Osteoblast (primary cell): ENCODE data around the gene SORL1. TPM values are rescaled to one million over a fixed set of nuclear protein-coding genes. Genes with fewer than 3 reads are reported as not detected.

Experiments
- DNase-seq: peaks from one replicate; pipeline ENCODE4 v3.0.0; 2011; ENCODE audit warnings: low spot score, mixed read lengths; ENCODE audit not compliant: insufficient read length; ENCODE audit errors: missing footprints
- H2AFZ ChIP-seq: 2 replicates; pipeline ENCODE4 v1.6.0; 2011; ENCODE audit warnings: mild to moderate bottlenecking, low read length
- H3K27ac ChIP-seq: 2 replicates; pipeline ENCODE4 v1.5.1; 2011; ENCODE audit warnings: mild to moderate bottlenecking, low read depth, low read length, moderate library complexity
- H3K27me3 ChIP-seq: 2 replicates; pipeline ENCODE4 v1.6.0; 2012; ENCODE audit warnings: mild to moderate bottlenecking, control low read depth, inconsistent platforms, low read length, moderate library complexity; ENCODE audit not compliant: insufficient read depth
- H3K36me3 ChIP-seq: 2 replicates; pipeline ENCODE4 v1.5.1; 2011; ENCODE audit warnings: mild to moderate bottlenecking, low read length, control low read depth, moderate library complexity; ENCODE audit not compliant: insufficient read depth
- H3K4me1 ChIP-seq: 2 replicates; pipeline ENCODE4 v1.5.1; 2011; ENCODE audit warnings: mild to moderate bottlenecking, low read length, control low read depth, moderate library complexity; ENCODE audit not compliant: insufficient read depth
- H3K4me2 ChIP-seq: 2 replicates; pipeline ENCODE4 v1.6.0; 2011; ENCODE audit warnings: mild to moderate bottlenecking, low read length; ENCODE audit not compliant: insufficient read depth
- H3K4me3 ChIP-seq: fragments of 200-600 bp; sonication (generic); 3 replicates; pipeline ENCODE4 v1.5.1; 2012; ENCODE audit warnings: mild to moderate bottlenecking, low read length, inconsistent platforms; ENCODE audit not compliant: insufficient read depth
- H3K79me2 ChIP-seq: 2 replicates; pipeline ENCODE4 v1.6.0; 2012; ENCODE audit warnings: mild to moderate bottlenecking, low read length, control low read depth, inconsistent platforms; ENCODE audit not compliant: insufficient read depth
- H3K9me3 ChIP-seq: 2 replicates; pipeline ENCODE4 v1.5.1; 2011; ENCODE audit warnings: low read depth, low read length, control low read depth
- H4K20me1 ChIP-seq: 2 replicates; pipeline ENCODE4 v1.6.0; 2012; ENCODE audit warnings: mild to moderate bottlenecking, low read length, control low read depth; ENCODE audit not compliant: insufficient read depth
- total RNA-seq: library from RNA; depleted of rRNA; stranded (reverse); fragments of >200 nt; gene quantifications from 2 replicates; pipeline ENCODE4 v1.2.3, GENCODE V29; 2012
- TF ChIP-seq, protein P1 (sequence below): IDR thresholded peaks from 2 replicates; pipeline ENCODE4 v1.5.1; 2011; ENCODE audit warnings: mild to moderate bottlenecking, low read depth, low read length, moderate library complexity; ENCODE audit errors: extremely low read depth

Gene SORL1
- total RNA-seq, 1 donor: 0.36 TPM

DNA sequence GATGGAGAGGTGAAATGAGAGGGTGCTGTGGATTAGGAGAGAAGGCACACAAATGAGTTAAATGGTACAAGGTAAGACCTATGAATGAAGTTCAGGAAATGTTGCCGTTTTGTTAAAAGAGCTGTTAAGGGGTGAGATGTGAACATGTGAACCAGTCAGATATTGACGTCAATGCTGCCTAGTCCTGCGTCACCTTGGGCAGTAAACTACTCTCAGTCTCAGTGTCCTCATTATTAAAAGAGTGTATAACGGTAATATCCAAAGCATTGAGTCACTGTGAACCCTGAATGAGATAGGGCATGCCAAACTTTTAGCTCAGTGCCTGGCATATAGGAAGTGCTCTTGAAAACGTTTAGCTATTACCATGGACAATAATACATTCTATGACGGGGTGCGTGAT is 33.1 kb downstream of the SORL1 start:
- Histone ChIP-seq H4K20me1 (no peaks in the 10 kb centered on the region), H3K79me2 (no peaks in the 10 kb centered on the region), H3K36me3 (no peaks in the 10 kb centered on the region), H3K9me3 (no peaks in the 10 kb centered on the region), H3K4me1 (no peaks in the 10 kb centered on the region), H3K27ac (no peak overlapping the region), H3K4me2 (no peak overlapping the region), H3K4me3 (no peak overlapping the region), H2AFZ (no peak overlapping the region), H3K27me3 (no peaks in the 10 kb centered on the region)
- no peak for DNase-seq
- TF ChIP-seq, protein P1, sequence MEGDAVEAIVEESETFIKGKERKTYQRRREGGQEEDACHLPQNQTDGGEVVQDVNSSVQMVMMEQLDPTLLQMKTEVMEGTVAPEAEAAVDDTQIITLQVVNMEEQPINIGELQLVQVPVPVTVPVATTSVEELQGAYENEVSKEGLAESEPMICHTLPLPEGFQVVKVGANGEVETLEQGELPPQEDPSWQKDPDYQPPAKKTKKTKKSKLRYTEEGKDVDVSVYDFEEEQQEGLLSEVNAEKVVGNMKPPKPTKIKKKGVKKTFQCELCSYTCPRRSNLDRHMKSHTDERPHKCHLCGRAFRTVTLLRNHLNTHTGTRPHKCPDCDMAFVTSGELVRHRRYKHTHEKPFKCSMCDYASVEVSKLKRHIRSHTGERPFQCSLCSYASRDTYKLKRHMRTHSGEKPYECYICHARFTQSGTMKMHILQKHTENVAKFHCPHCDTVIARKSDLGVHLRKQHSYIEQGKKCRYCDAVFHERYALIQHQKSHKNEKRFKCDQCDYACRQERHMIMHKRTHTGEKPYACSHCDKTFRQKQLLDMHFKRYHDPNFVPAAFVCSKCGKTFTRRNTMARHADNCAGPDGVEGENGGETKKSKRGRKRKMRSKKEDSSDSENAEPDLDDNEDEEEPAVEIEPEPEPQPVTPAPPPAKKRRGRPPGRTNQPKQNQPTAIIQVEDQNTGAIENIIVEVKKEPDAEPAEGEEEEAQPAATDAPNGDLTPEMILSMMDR: no peak

DNA sequence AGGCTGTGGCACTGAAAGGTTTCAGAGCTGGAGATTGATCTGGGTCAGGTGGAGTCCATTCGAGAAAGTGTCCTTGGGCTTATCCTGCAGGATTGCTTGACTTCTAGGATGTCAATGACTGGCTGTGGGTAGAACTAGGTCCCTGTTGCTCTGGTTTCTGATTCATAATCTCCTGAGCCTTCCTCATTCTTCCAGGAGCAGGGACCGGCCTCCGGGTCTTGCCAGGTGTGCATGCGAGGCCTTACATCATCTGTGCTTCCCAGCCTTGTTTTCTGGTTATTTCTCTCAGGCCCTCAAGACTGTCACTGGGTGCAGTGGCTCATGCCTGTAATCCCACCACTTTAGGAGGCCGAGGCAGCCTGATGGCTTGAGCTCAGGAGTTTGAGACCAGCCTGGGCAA is 33.9 kb downstream of the SORL1 start:
- Histone ChIP-seq H3K4me1 (no peaks in the 10 kb centered on the region), H3K4me3 (no peak overlapping the region), H4K20me1 (no peaks in the 10 kb centered on the region), H3K4me2 (no peak overlapping the region), H3K79me2 (no peaks in the 10 kb centered on the region), H3K9me3 (no peaks in the 10 kb centered on the region), H3K27ac (no peak overlapping the region), H3K36me3 (no peaks in the 10 kb centered on the region), H2AFZ (no peak overlapping the region), H3K27me3 (no peaks in the 10 kb centered on the region)
- TF ChIP-seq, protein P1: no peak
- no peak for DNase-seq

DNA sequence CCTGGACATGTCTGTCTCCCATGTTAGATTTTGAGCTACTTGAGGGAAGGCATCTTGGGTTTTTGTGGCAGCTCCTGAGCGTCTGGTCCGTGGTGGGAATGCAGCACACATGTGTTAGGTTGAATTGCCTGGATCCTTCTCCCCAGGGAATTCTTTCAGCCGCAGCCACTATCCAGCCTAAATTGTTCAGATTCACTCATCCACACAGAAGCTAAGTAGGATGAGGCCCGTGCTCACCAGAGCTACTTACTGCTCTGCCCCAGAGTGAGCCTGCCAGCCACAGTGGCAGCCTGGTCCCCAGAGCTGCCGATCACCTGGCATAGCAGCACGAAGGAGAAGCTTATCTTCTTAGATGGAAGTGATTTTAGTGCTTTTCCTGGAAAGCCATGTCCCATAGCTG is 35.1 kb downstream of the SORL1 start:
- H4K20me1 ChIP-seq: no peaks in the 10 kb centered on the region
- TF ChIP-seq, protein P1: no peak
- no peaks in the 10 kb centered on the region for H3K9me3 ChIP-seq
- no peak overlapping the region for H3K4me3 ChIP-seq
- no peaks in the 10 kb centered on the region for H3K4me1 ChIP-seq
- no peaks in the 10 kb centered on the region for H3K36me3 ChIP-seq
- H3K27me3 ChIP-seq: no peaks in the 10 kb centered on the region
- H3K27ac ChIP-seq: no peak overlapping the region
- no peaks in the 10 kb centered on the region for H3K79me2 ChIP-seq
- H2AFZ ChIP-seq: no peak overlapping the region
- no peak overlapping the region for H3K4me2 ChIP-seq
- DNase-seq: no peak

DNA sequence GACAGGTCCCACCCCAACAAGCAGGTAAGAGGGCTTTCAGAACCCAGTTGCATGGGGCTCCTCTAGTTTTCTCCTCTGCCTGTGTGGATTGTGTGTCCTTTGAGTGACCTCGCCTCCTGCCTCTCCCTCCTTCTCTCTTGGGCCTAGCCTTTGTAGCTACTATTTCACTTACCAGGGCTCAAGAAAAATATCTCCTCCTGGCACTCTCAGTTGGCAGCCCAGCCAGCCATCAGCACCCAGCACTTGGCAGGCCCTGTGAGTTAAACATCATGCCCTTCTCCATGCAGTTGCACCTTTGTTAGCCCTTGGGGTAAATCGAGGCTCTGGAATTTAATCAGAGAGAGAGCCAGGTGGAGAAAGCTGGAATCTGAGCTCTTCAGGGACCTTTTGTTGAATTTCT is 36.1 kb downstream of the SORL1 start:
- Histone ChIP-seq H3K9me3 (no peaks in the 10 kb centered on the region), H3K27ac (no peak overlapping the region), H3K4me3 (no peak overlapping the region), H4K20me1 (no peaks in the 10 kb centered on the region), H3K27me3 (no peaks in the 10 kb centered on the region), H2AFZ (no peak overlapping the region), H3K4me2 (no peak overlapping the region), H3K79me2 (no peaks in the 10 kb centered on the region), H3K4me1 (no peaks in the 10 kb centered on the region), H3K36me3 (no peaks in the 10 kb centered on the region)
- TF ChIP-seq, protein P1: no peak
- no peak for DNase-seq
